Esophagus squamous epithelium (tissue), 5 donors: Measurements from ENCODE around the gene TAOK2. TPM values are rescaled to one million over a fixed set of nuclear protein-coding genes. Genes with fewer than 3 reads are reported as not detected.

ENCODE experiments used
- DNase-seq: peaks from one replicate; lab custom pipeline; 2025; lab: John Stamatoyannopoulos, UW
- H3K27ac ChIP-seq, 4 donors: fragments of 200-600 bp; sonication (generic); one replicate each; pipeline ENCODE4 v1.5.1; 2016 to 2019; ENCODE audit warnings: mild to moderate bottlenecking in 1 of 4
- H3K27me3 ChIP-seq, 4 donors: fragments of 200-600 bp; sonication (generic); 1 replicate in 3 of 4; 2 replicates in 1 of 4; pipeline versions ENCODE4 v1.5.1 to v1.6.0; 2017 to 2021; ENCODE audit warnings: antibody characterized with exemption in 1 of 4
- H3K36me3 ChIP-seq, 3 donors: fragments of 200-600 bp; sonication (generic); one replicate each; pipeline ENCODE4 v1.5.1; 2016 to 2019
- H3K4me1 ChIP-seq, 3 donors: fragments of 200-600 bp; sonication (generic); one replicate each; pipeline ENCODE4 v1.5.1; 2017 to 2019
- H3K4me3 ChIP-seq, 4 donors: fragments of 200-600 bp; sonication (generic); 1 replicate in 3 of 4; 2 replicates in 1 of 4; pipeline ENCODE4 v1.5.1; 2016 to 2019; ENCODE audit warnings: mild to moderate bottlenecking in 2 of 4, moderate library complexity in 1 of 4
- H3K9me3 ChIP-seq, 3 donors: fragments of 200-600 bp; sonication (generic); one replicate each; pipeline ENCODE4 v1.5.1; 2016 to 2019
- CTCF ChIP-seq, 6 experiments: fragments of 450-650 bp in 4 of 6; fragments of 200-600 bp in 2 of 6; sonication (generic) in 2 of 6; IDR thresholded peaks; one replicate each; pipeline ENCODE4 v1.5.1; 2016 to 2019; ENCODE audit warnings: antibody characterized with exemption in 6 of 6, mild to moderate bottlenecking in 4 of 6, moderate library complexity in 4 of 6
- POLR2A ChIP-seq, 4 donors: fragments of 450-650 bp; IDR thresholded peaks; one replicate each; pipeline ENCODE4 v1.6.1; 2017; ENCODE audit warnings: antibody characterized with exemption in 4 of 4, mild to moderate bottlenecking in 4 of 4, moderate library complexity in 3 of 4
- WGBS, 2 donors: methylation state at CpG; one replicate each; pipeline ENCODE4 v1.1.5; 2018; 5-methylcytosine and 5-hydroxymethylcytosine counted together
- intact Hi-C: fragments of 100-400 bp; cut with DNase I; formaldehyde crosslinking; loops from one replicate; pipeline ENCODE4 v1.15.0; 2022
- total RNA-seq, 4 donors: library from RNA; depleted of rRNA; stranded (reverse); fragments of >200 nt; gene quantifications; one replicate each; pipeline ENCODE4 v1.1.0, GENCODE V29; 2016
- donor health status: DM: yes; HTN: yes; CAD: no.

TAOK2 gene
- total RNA-seq, 4 donors from 2014 or later, result 26.8 to 33.7 (median 30.4) TPM

GRCh38 chr16:29989111-29989858 lies 15.6 kb downstream of the TAOK2 start:
- no peak for DNase-seq
- no peak overlapping the region for H3K27ac ChIP-seq
- no peak for TF ChIP-seq POLR2A (IDR thresholded peaks at IDR 0.05)
- TF ChIP-seq CTCF (IDR thresholded peaks at IDR 0.05), result no peak
- WGBS, 2 donors, result 83 to 88% methylated on average over 16 to 23 of the region's 23 CpGs
- peaks cover 37 to 97% (median 72%) of the 10 kb centered on the region in 3 donors for H3K36me3 ChIP-seq
- H3K4me1 ChIP-seq, result peaks cover 3 to 13% (median 6%) of the 10 kb centered on the region in 3 donors
- no peaks in the 10 kb centered on the region for H3K27me3 ChIP-seq
- H3K9me3 ChIP-seq, result no peaks in the 10 kb centered on the region
- no peak overlapping the region for H3K4me3 ChIP-seq
- intact Hi-C loops, result no loop called here

DNA sequence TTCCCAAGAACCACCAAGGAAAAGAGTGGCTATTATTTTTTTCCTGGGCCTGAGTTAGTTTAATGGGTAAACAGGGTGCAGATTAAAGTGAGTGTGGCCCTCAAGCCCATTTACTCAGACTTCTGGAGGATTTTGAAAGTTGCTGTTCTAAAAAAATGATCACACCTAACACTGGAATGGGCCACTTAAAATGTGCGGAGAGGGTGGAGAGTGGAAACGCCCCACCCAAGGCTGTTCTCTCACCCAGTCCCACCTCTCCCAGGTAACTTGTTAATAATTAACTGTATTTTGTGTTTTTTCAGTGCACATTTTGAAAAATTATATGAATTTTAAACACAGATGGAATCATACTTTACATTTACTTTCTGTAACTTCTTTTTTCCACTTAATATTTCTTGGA lies 16.4 kb downstream of the TAOK2 start:
- TF ChIP-seq POLR2A (IDR thresholded peaks at IDR 0.05) (no peak), CTCF (IDR thresholded peaks at IDR 0.05) (no peak)
- H3K27ac ChIP-seq, result no peak overlapping the region
- no peak for DNase-seq
- no peaks in the 10 kb centered on the region for H3K27me3 ChIP-seq
- no peak overlapping the region for H3K4me3 ChIP-seq
- H3K9me3 ChIP-seq, result no peaks in the 10 kb centered on the region
- peaks cover 35 to 90% (median 66%) of the 10 kb centered on the region in 3 donors for H3K36me3 ChIP-seq
- peaks cover 11 to 20% (median 12%) of the 10 kb centered on the region in 3 donors for H3K4me1 ChIP-seq
- 89 to 90% methylated on average over 2 of the region's 2 CpGs for WGBS, 2 donors
- intact Hi-C loops, result no loop called here

GRCh38 chr16:29990883-29991570 lies 17.4 kb downstream of the TAOK2 start:
- H3K4me1 ChIP-seq, result peaks cover 12 to 23% (median 13%) of the 10 kb centered on the region in 3 donors
- no peaks in the 10 kb centered on the region for H3K9me3 ChIP-seq
- DNase-seq, result no peak
- 93 to 95% methylated on average over 4 to 9 of the region's 35 CpGs for WGBS, 2 donors
- H3K27me3 ChIP-seq, result no peaks in the 10 kb centered on the region
- no peak for TF ChIP-seq POLR2A (IDR thresholded peaks at IDR 0.05)
- no peak for TF ChIP-seq CTCF (IDR thresholded peaks at IDR 0.05)
- intact Hi-C loops, result no loop called here
- H3K36me3 ChIP-seq, result peaks cover 25 to 80% (median 56%) of the 10 kb centered on the region in 3 donors
- no peak overlapping the region for H3K4me3 ChIP-seq
- H3K27ac ChIP-seq, result no peak overlapping the region

GRCh38 chr16:29991571-29991904 lies 17.9 kb downstream of the TAOK2 start:
- Histone ChIP-seq H3K4me1 (peaks cover 12 to 25% (median 15%) of the 10 kb centered on the region in 3 donors), H3K27ac (no peak overlapping the region), H3K27me3 (no peaks in the 10 kb centered on the region), H3K36me3 (peaks cover 20 to 74% (median 51%) of the 10 kb centered on the region in 3 donors), H3K9me3 (no peaks in the 10 kb centered on the region), H3K4me3 (no peak overlapping the region)
- intact Hi-C loops, result no loop called here
- 40 to 93% methylated on average over 1 to 3 of the region's 5 CpGs for whole genome bisulfite sequencing, 2 donors
- TF ChIP-seq CTCF (IDR thresholded peaks at IDR 0.05) (no peak), POLR2A (IDR thresholded peaks at IDR 0.05) (no peak)
- DNase-seq, result no peak

- Histone ChIP-seq H3K4me3 (no peak overlapping the region), H3K36me3 (peaks cover 14 to 66% (median 43%) of the 10 kb centered on the region in 3 donors), H3K27ac (no peak overlapping the region), H3K4me1 (peaks cover 19 to 34% (median 20%) of the 10 kb centered on the region in 3 donors), H3K27me3 (no peaks in the 10 kb centered on the region), H3K9me3 (no peaks in the 10 kb centered on the region)
- intact Hi-C loops, result no loop called here
- no peak for DNase-seq
- no peak for TF ChIP-seq POLR2A (IDR thresholded peaks at IDR 0.05)
- WGBS, 2 donors, result 52 to 69% methylated on average over 7 of the region's 7 CpGs
These were observed 18.8 kb downstream of the TAOK2 start for GRCh38 chr16:29992344-29992967.
